Mesendoderm (in vitro differentiated cells): Measurements from ENCODE around the gene PLCB1.

Source experiments
- DNase-seq: peaks from one replicate; pipeline ENCODE4 v3.0.0; 2013
- H2AK5ac ChIP-seq: 2 replicates; pipeline ENCODE4 v1.6.1; 2013; ENCODE audit warnings: low read length, inconsistent platforms
- H2BK120ac ChIP-seq: 2 replicates; pipeline ENCODE4 v1.6.1; 2013; ENCODE audit warnings: low read depth, mild to moderate bottlenecking, low read length, moderate library complexity, mixed read lengths
- H2BK15ac ChIP-seq: replicated peaks from 2 replicates; pipeline ENCODE4 v1.6.1; 2013; ENCODE audit warnings: low read depth, mild to moderate bottlenecking, moderate library complexity
- H2BK5ac ChIP-seq: 2 replicates; pipeline ENCODE4 v1.6.1; 2013; ENCODE audit warnings: low read length, inconsistent platforms
- H3K18ac ChIP-seq: 2 replicates; pipeline ENCODE4 v1.6.1; 2013; ENCODE audit warnings: mild to moderate bottlenecking, low read length, mixed read lengths
- H3K23ac ChIP-seq: one replicate; pipeline ENCODE4 v1.6.1; 2013; ENCODE audit warnings: low read length
- H3K27ac ChIP-seq: 2 replicates; pipeline ENCODE4 v1.5.1; 2013; ENCODE audit warnings: low read depth, mild to moderate bottlenecking, inconsistent platforms, low read length, moderate library complexity
- H3K27me3 ChIP-seq: 2 replicates; pipeline ENCODE4 v1.6.1; 2013; ENCODE audit warnings: low read length, control low read depth, mild to moderate bottlenecking, inconsistent platforms; ENCODE audit not compliant: insufficient read depth, poor library complexity
- H3K36me3 ChIP-seq: 2 replicates; pipeline ENCODE4 v1.6.1; 2013; ENCODE audit warnings: low read length, inconsistent platforms; ENCODE audit not compliant: control insufficient read depth, insufficient read depth
- H3K4ac ChIP-seq: one replicate; pipeline ENCODE4 v1.6.1; 2013; ENCODE audit warnings: low read depth, mild to moderate bottlenecking, low read length, moderate library complexity
- H3K4me1 ChIP-seq: 2 replicates; pipeline ENCODE4 v1.6.1; 2013; ENCODE audit warnings: low read depth, low read length, inconsistent platforms; ENCODE audit not compliant: control insufficient read depth
- H3K4me2 ChIP-seq: 2 replicates; pipeline ENCODE4 v1.6.1; 2013; ENCODE audit warnings: low read length
- H3K4me3 ChIP-seq: 2 replicates; pipeline ENCODE4 v1.5.1; 2013; ENCODE audit warnings: mild to moderate bottlenecking, low read length
- H3K56ac ChIP-seq: one replicate; pipeline ENCODE4 v1.6.1; 2013; ENCODE audit warnings: low read length
- H3K79me1 ChIP-seq: 2 replicates; pipeline ENCODE4 v1.6.1; 2013; ENCODE audit warnings: low read length, inconsistent platforms
- H3K79me2 ChIP-seq: 2 replicates; pipeline ENCODE4 v1.6.1; 2013; ENCODE audit warnings: mild to moderate bottlenecking, low read length; ENCODE audit not compliant: control insufficient read depth, insufficient read depth
- H3K9ac ChIP-seq: 2 replicates; pipeline ENCODE4 v1.6.1; 2013; ENCODE audit warnings: low read length, inconsistent platforms
- H4K5ac ChIP-seq: one replicate; pipeline ENCODE4 v1.6.1; 2013; ENCODE audit warnings: low read length
- H4K8ac ChIP-seq: one replicate; pipeline ENCODE4 v1.6.1; 2013; ENCODE audit warnings: low read depth, mild to moderate bottlenecking, control low read depth, low read length, moderate library complexity
- WGBS: extraction: QIAGEN DNeasy Blood & Tissue Kit; methylation state at CpG from one replicate; pipeline ENCODE4 v1.1.7; 2013; ENCODE audit warnings: low lambda C conversion rate, missing lambda C conversion rate; ENCODE audit not compliant: insufficient coverage; ENCODE audit errors: extremely low coverage; 5-methylcytosine and 5-hydroxymethylcytosine counted together

PLCB1 gene

GRCh38 chr20:8394308-8394945, 262.4 kb downstream of the PLCB1 start:
- Histone ChIP-seq H3K9ac (no peak overlapping the region), H3K56ac (no peak overlapping the region), H3K27ac (no peak overlapping the region), H3K18ac (no peak overlapping the region), H3K4me2 (no peak overlapping the region), H3K27me3 (no peaks in the 10 kb centered on the region), H2BK5ac (no peak overlapping the region), H4K8ac (no peak overlapping the region), H3K4me3 (no peak overlapping the region), H3K36me3 (no peaks in the 10 kb centered on the region), H4K5ac (no peak overlapping the region), H3K4ac (no peak overlapping the region), H2AK5ac (no peak overlapping the region), H3K4me1 (no peaks in the 10 kb centered on the region), H2BK120ac (no peak overlapping the region), H2BK15ac (no peak overlapping the region), H3K23ac (no peak overlapping the region), H3K79me2 (no peaks in the 10 kb centered on the region), H3K79me1 (no peaks in the 10 kb centered on the region)
- no CpG with 5 or more reads among the region's 2 CpGs for WGBS
- DNase-seq = no peak

- H2BK15ac ChIP-seq = no peak overlapping the region
- no peak overlapping the region for H2AK5ac ChIP-seq
- no peaks in the 10 kb centered on the region for H3K4me1 ChIP-seq
- no peak overlapping the region for H3K27ac ChIP-seq
- H3K23ac ChIP-seq = no peak overlapping the region
- H3K27me3 ChIP-seq = no peaks in the 10 kb centered on the region
- no CpG with 5 or more reads among the region's 2 CpGs for WGBS
- H3K4ac ChIP-seq = no peak overlapping the region
- H2BK120ac ChIP-seq = no peak overlapping the region
- H3K4me2 ChIP-seq = no peak overlapping the region
- H3K4me3 ChIP-seq = no peak overlapping the region
- H4K8ac ChIP-seq = no peak overlapping the region
- no peak for DNase-seq
- H3K56ac ChIP-seq = no peak overlapping the region
- H3K79me2 ChIP-seq = no peaks in the 10 kb centered on the region
- no peaks in the 10 kb centered on the region for H3K79me1 ChIP-seq
- no peak overlapping the region for H4K5ac ChIP-seq
- H2BK5ac ChIP-seq = no peak overlapping the region
- H3K36me3 ChIP-seq = no peaks in the 10 kb centered on the region
- H3K9ac ChIP-seq = no peak overlapping the region
- H3K18ac ChIP-seq = no peak overlapping the region
Observed at GRCh38 chr20:8395956-8396355, 263.9 kb downstream of the PLCB1 start.

GRCh38 chr20:8398263-8399051, 266.4 kb downstream of the PLCB1 start:
- Histone ChIP-seq H4K5ac (no peak overlapping the region), H3K27ac (no peak overlapping the region), H3K79me1 (no peaks in the 10 kb centered on the region), H3K4ac (no peak overlapping the region), H3K4me3 (no peak overlapping the region), H2BK5ac (no peak overlapping the region), H3K79me2 (no peaks in the 10 kb centered on the region), H2BK15ac (no peak overlapping the region), H3K4me1 (no peaks in the 10 kb centered on the region), H4K8ac (no peak overlapping the region), H2BK120ac (no peak overlapping the region), H3K4me2 (no peak overlapping the region), H2AK5ac (no peak overlapping the region), H3K23ac (no peak overlapping the region), H3K27me3 (no peaks in the 10 kb centered on the region), H3K36me3 (no peaks in the 10 kb centered on the region), H3K18ac (no peak overlapping the region), H3K56ac (no peak overlapping the region), H3K9ac (no peak overlapping the region)
- no CpG with 5 or more reads among the region's 6 CpGs for WGBS
- DNase-seq = peak; percentile 6

- Histone ChIP-seq H3K56ac (no peak overlapping the region), H4K5ac (no peak overlapping the region), H3K27me3 (no peaks in the 10 kb centered on the region), H3K27ac (no peak overlapping the region), H3K4ac (no peak overlapping the region), H2BK120ac (no peak overlapping the region), H3K18ac (no peak overlapping the region), H3K4me3 (no peak overlapping the region), H3K79me1 (no peaks in the 10 kb centered on the region), H3K79me2 (no peaks in the 10 kb centered on the region), H2BK15ac (no peak overlapping the region), H2AK5ac (no peak overlapping the region), H4K8ac (no peak overlapping the region), H3K23ac (no peak overlapping the region), H3K4me2 (no peak overlapping the region), H3K36me3 (no peaks in the 10 kb centered on the region), H3K4me1 (no peaks in the 10 kb centered on the region), H3K9ac (no peak overlapping the region), H2BK5ac (no peak overlapping the region)
- DNase-seq = no peak
Observed at GRCh38 chr20:8399947-8400346, 267.9 kb downstream of the PLCB1 start.

GRCh38 chr20:8400486-8400885, 268.4 kb downstream of the PLCB1 start:
- Histone ChIP-seq H3K18ac (no peak overlapping the region), H4K8ac (no peak overlapping the region), H3K27me3 (no peaks in the 10 kb centered on the region), H2BK5ac (no peak overlapping the region), H3K4me1 (no peaks in the 10 kb centered on the region), H3K56ac (no peak overlapping the region), H3K79me1 (no peaks in the 10 kb centered on the region), H3K4ac (no peak overlapping the region), H3K27ac (no peak overlapping the region), H2BK15ac (no peak overlapping the region), H3K9ac (no peak overlapping the region), H3K4me2 (no peak overlapping the region), H4K5ac (no peak overlapping the region), H3K36me3 (no peaks in the 10 kb centered on the region), H3K79me2 (no peaks in the 10 kb centered on the region), H3K23ac (no peak overlapping the region), H2BK120ac (no peak overlapping the region), H3K4me3 (no peak overlapping the region), H2AK5ac (no peak overlapping the region)
- no CpG with 5 or more reads among the region's 3 CpGs for WGBS
- DNase-seq = no peak

- no peaks in the 10 kb centered on the region for H3K36me3 ChIP-seq
- no peak overlapping the region for H3K4me3 ChIP-seq
- H3K18ac ChIP-seq = no peak overlapping the region
- no peak overlapping the region for H4K5ac ChIP-seq
- H3K4ac ChIP-seq = no peak overlapping the region
- H3K9ac ChIP-seq = no peak overlapping the region
- no peak overlapping the region for H4K8ac ChIP-seq
- H2AK5ac ChIP-seq = no peak overlapping the region
- H3K4me2 ChIP-seq = no peak overlapping the region
- H3K23ac ChIP-seq = no peak overlapping the region
- no peak overlapping the region for H3K27ac ChIP-seq
- H3K27me3 ChIP-seq = no peaks in the 10 kb centered on the region
- no peak overlapping the region for H2BK5ac ChIP-seq
- H2BK120ac ChIP-seq = no peak overlapping the region
- no peak overlapping the region for H3K56ac ChIP-seq
- H3K4me1 ChIP-seq = no peaks in the 10 kb centered on the region
- DNase-seq = peak; percentile 42
- H3K79me1 ChIP-seq = no peaks in the 10 kb centered on the region
- no peaks in the 10 kb centered on the region for H3K79me2 ChIP-seq
- no peak overlapping the region for H2BK15ac ChIP-seq
Observed at GRCh38 chr20:8401556-8401955, 269.5 kb downstream of the PLCB1 start.
